ENCODE results near the gene FIBP.

DNA sequence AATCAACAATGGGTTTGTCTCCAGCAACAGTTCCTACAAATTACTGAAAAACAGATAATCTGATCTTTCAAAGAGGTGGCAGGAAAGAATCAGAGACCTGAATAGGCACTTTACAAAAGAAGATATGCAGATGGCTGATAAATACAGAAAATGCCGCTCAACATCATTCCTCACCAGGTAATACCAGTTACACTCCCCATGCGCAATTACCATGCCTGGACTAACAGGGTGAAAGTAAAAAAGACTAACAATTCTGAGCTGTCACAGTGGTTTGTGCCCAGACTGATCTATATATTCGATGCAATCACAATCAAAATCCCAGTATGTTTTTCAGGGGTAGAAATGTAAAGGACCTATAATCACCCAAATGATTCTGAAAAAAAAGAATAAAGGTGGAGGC lies 44.5 kb downstream of the FIBP start:
- TF ChIP-seq GTF2I (CRISPR knock-in tag; conservative IDR thresholded peaks at IDR 0.05) (no peak), NFYB (CRISPR knock-in tag; conservative IDR thresholded peaks at IDR 0.05; ENCODE audit: low read depth) (no peak), CBFB (CRISPR knock-in tag; IDR thresholded peaks at IDR 0.05; ENCODE audit: low read depth) (no peak), FOXP1 (CRISPR knock-in tag; IDR thresholded peaks at IDR 0.05; ENCODE audit: borderline replicate concordance) (no peak), ATF1 (CRISPR knock-in tag; IDR thresholded peaks at IDR 0.05) (no peak), CREB1 (CRISPR knock-in tag; IDR thresholded peaks at IDR 0.05) (no peak), TCF7 (CRISPR knock-in tag; IDR thresholded peaks at IDR 0.05; ENCODE audit: low read depth) (no peak), ESRRA (CRISPR knock-in tag; IDR thresholded peaks at IDR 0.05; ENCODE audit: borderline replicate concordance) (no peak)
- TF ChIP-seq, protein P1, sequence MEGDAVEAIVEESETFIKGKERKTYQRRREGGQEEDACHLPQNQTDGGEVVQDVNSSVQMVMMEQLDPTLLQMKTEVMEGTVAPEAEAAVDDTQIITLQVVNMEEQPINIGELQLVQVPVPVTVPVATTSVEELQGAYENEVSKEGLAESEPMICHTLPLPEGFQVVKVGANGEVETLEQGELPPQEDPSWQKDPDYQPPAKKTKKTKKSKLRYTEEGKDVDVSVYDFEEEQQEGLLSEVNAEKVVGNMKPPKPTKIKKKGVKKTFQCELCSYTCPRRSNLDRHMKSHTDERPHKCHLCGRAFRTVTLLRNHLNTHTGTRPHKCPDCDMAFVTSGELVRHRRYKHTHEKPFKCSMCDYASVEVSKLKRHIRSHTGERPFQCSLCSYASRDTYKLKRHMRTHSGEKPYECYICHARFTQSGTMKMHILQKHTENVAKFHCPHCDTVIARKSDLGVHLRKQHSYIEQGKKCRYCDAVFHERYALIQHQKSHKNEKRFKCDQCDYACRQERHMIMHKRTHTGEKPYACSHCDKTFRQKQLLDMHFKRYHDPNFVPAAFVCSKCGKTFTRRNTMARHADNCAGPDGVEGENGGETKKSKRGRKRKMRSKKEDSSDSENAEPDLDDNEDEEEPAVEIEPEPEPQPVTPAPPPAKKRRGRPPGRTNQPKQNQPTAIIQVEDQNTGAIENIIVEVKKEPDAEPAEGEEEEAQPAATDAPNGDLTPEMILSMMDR (IDR thresholded peaks at IDR 0.05), result no peak
- TF ChIP-seq, protein P2, sequence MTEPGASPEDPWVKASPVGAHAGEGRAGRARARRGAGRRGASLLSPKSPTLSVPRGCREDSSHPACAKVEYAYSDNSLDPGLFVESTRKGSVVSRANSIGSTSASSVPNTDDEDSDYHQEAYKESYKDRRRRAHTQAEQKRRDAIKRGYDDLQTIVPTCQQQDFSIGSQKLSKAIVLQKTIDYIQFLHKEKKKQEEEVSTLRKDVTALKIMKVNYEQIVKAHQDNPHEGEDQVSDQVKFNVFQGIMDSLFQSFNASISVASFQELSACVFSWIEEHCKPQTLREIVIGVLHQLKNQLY (CRISPR knock-in tag; IDR thresholded peaks at IDR 0.05), result no peak
- TF ChIP-seq, protein P3, sequence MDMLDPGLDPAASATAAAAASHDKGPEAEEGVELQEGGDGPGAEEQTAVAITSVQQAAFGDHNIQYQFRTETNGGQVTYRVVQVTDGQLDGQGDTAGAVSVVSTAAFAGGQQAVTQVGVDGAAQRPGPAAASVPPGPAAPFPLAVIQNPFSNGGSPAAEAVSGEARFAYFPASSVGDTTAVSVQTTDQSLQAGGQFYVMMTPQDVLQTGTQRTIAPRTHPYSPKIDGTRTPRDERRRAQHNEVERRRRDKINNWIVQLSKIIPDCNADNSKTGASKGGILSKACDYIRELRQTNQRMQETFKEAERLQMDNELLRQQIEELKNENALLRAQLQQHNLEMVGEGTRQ (CRISPR knock-in tag; IDR thresholded peaks at IDR 0.05), result no peak
- TF ChIP-seq, protein P4, sequence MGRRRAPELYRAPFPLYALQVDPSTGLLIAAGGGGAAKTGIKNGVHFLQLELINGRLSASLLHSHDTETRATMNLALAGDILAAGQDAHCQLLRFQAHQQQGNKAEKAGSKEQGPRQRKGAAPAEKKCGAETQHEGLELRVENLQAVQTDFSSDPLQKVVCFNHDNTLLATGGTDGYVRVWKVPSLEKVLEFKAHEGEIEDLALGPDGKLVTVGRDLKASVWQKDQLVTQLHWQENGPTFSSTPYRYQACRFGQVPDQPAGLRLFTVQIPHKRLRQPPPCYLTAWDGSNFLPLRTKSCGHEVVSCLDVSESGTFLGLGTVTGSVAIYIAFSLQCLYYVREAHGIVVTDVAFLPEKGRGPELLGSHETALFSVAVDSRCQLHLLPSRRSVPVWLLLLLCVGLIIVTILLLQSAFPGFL (CRISPR knock-in tag; IDR thresholded peaks at IDR 0.05; ENCODE audit: borderline replicate concordance), result no peak
